Measurements from ENCODE around the gene ZNF586.
"Not testable (repeated sequence)": the region's sequence is repeated elsewhere in the genome, so short reads cannot be mapped to it uniquely, and the experiment has no call there.

The ZNF586 gene

DNA sequence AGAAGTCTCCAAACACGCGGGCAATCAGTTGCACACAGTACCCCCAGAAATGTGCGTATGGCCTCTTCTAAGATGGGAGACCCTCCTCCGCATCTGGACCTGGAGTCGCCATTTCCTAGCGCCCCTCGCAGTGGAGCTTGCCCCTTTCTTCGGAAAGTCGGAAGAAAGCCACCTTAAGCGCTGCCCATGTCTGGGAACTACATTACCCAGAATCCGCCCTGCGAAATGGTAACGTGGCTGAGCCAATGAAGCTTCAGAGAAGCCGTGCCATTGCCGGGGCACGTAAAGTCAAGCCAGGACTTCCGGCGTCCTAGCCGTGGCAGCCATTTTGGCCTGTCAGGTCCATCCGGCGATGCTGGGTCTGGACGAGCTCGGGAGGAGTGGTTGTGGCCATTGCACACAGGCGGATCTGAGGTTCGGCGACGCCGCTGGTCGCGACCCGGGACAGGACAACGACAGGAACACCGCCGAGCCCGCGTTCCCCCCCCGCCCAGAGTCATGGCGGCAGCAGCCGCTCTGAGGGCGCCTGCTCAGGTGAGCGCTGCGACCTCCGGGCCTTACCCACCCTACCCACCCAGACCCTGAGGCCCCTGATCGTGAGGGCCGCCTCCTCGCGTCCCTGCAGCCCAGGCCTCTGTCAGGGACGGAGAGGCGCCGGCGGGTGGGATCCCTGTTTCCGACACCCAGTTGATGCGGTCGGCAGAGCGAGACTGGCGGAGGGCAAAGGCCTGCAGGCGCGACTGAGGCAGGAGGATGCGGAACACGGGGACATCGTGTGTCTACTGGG is at the start of gene ZNF586:
TSS of gene ZNF586 (plus strand) at position 332 of the 787 bp plus-strand sequence. CDS start at position 499, 167 bp downstream.
- peak within 1 kb of the TSS; percentile 68 for H3K27ac ChIP-seq
- TF ChIP-seq, protein P1, sequence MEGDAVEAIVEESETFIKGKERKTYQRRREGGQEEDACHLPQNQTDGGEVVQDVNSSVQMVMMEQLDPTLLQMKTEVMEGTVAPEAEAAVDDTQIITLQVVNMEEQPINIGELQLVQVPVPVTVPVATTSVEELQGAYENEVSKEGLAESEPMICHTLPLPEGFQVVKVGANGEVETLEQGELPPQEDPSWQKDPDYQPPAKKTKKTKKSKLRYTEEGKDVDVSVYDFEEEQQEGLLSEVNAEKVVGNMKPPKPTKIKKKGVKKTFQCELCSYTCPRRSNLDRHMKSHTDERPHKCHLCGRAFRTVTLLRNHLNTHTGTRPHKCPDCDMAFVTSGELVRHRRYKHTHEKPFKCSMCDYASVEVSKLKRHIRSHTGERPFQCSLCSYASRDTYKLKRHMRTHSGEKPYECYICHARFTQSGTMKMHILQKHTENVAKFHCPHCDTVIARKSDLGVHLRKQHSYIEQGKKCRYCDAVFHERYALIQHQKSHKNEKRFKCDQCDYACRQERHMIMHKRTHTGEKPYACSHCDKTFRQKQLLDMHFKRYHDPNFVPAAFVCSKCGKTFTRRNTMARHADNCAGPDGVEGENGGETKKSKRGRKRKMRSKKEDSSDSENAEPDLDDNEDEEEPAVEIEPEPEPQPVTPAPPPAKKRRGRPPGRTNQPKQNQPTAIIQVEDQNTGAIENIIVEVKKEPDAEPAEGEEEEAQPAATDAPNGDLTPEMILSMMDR (conservative IDR thresholded peaks at IDR 0.05): no peak
- peak; percentile 68 for TF ChIP-seq ZFX (IDR thresholded peaks at IDR 0.05)

DNA sequence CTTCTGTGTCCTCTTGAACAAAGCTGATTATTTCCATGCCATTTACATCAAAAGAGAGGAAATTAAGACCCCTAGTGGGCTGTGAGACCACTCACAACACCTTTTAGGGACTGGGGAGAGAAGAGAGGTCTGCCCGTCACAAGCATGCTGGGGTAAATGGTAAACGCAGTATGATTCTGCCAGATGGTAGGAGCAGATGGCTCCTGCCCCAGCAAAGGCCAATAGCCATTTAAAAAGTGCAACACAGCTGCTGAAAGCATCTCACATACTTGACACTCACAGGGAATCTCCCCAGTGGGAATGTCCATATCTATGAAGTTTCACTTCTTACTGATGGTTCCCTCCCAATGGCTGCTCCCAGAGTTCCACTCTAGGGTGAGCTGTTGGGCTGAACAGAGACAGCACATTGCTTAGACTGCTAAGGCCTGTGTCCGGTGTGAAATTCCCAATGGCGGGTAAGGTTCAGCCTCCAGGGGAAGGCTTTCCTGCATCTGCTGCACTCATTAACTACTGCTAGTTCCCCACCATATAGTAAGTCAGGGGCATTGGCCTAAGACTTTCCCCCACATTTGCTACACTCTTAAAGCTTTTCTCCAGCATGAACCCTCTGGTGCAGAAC is 49.5 kb upstream of the ZNF586 start:
- H3K27ac ChIP-seq: no peak overlapping the region

DNA sequence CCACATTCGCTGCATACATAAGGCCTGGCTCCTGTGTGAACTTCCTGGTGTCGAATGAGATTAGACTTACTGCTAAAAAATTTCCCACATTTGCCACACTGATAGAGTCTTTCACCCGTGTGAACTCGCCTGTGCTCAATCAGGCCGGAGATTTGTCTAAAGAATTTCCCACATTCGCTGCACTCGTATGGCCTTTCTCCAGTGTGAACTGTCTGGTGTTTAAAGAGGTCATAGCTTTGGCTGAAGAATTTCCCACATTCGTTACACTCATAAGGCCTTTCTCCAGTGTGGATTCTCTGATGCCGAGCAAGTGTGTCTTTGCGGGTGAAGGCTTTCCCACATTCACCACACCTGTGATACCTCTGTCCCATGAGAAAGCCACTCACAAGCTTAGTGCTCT is 48.6 kb upstream of the ZNF586 start:
- TF ChIP-seq, protein P1 (conservative IDR thresholded peaks at IDR 0.05): no peak
- no peak for TF ChIP-seq ZFX (IDR thresholded peaks at IDR 0.05)
- no peak overlapping the region for H3K27ac ChIP-seq

More for the DNA sequence above, 49.5 kb upstream of the ZNF586 start:
- TF ChIP-seq, protein P1 (conservative IDR thresholded peaks at IDR 0.05): no peak
- no peak for TF ChIP-seq ZFX (IDR thresholded peaks at IDR 0.05)

DNA sequence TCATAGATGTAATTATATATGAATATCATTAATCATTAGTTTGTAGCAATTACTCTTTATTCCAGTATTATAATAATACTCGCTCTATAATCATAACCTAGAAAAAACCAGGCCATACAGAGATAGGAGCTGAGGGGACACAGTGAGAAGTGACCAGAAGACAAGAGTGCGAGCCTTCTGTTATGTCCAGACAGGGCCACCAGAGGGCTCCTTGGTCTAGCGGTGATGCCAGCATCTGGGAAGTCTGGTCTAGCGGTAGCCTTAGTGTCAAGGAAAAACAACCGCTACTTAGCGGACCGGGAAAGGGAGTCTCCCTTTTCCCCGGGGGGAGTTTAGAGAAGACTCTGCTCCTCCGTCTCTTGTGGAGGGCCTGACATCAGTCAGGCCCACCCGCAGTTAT is 31.2 kb upstream of the ZNF586 start:
- not testable (repeated sequence) for H3K27ac ChIP-seq
- TF ChIP-seq, protein P1 (conservative IDR thresholded peaks at IDR 0.05): peak; percentile 65

GRCh38 chr19:57738770-57739169 is 30.7 kb upstream of the ZNF586 start:
- not testable (repeated sequence) for H3K27ac ChIP-seq

GRCh38 chr19:57746580-57747471 is 22.6 kb upstream of the ZNF586 start, which contains the start of gene ZNF776:
TSS of gene ZNF776 (plus strand) at chr19:57746815. CDS start at chr19:57747059, 244 bp downstream.
- TF ChIP-seq, protein P1 (conservative IDR thresholded peaks at IDR 0.05): no peak
- TF ChIP-seq ZFX (IDR thresholded peaks at IDR 0.05): no peak
- H3K27ac ChIP-seq: peak within 1 kb of the TSS; percentile 86

DNA sequence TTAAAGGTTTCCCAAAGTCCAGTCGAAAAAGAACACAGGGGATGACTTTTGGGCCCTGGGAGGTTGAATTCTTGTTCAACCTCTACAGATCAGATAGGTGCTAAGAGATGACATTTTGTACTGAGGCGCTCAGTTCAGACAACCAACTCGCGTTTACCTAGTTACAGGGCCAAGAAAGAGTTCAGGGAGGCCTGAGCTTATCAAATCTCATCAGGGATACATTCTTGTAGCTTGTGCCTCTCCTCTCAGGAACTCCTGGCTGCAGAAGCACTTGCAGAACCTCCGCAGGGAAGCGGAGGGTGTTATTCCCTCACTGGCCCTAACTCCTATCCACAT is 22.0 kb upstream of the ZNF586 start:
- TF ChIP-seq, protein P1 (conservative IDR thresholded peaks at IDR 0.05): no peak
- no peak for TF ChIP-seq ZFX (IDR thresholded peaks at IDR 0.05)
- H3K27ac ChIP-seq: peak overlapping the region; percentile 86

Measured in C4-2B (cell line).